Measurements from ENCODE around the gene MPP4. TPM values are rescaled to one million over a fixed set of nuclear protein-coding genes. Genes with fewer than 3 reads are reported as not detected.

MPP4 gene
- total RNA-seq, 1 experiment from 2014 or later: not detected

DNA sequence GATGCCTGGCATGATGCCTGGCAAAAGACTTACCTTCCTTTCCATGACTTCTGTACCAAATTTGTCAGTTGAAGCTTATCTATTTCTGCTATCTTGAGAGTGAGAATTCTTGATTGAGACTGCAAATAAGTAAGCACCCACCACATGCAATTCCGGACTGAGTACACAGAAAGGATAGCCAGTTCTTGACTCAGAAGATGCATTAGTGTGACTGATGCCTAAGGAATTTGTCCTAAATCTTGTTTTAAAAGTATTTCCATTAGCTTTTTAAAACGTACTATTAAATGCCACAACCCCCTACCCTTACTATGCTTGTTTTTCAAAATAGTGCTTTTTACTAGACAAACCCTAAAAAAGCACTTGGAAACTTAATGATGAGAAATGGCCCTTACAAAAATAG lies 545 bp downstream of the MPP4 start:
- ChIA-PET POLR2A (ENCODE audit: unreplicated experiment) (interaction anchor here (0.6 to 0.7 kb wide), 2 partner anchors 14 to 57 kb away, joined by 8 to 9 read pairs; no protein-coding TSS in a partner anchor), CTCF (no interaction called here)
- Histone ChIP-seq H4K20me1 (ENCODE audit: insufficient read depth) (no peaks in the 10 kb centered on the region), H3K4me1 (replicated peaks; ENCODE audit: insufficient read depth) (peaks cover 35% of the 10 kb centered on the region), H3F3A (ENCODE audit: insufficient read depth, low read depth) (peaks cover 20% of the 10 kb centered on the region; the same call in 1 of the 2 replicates), H3K27ac (peak overlapping the region; percentile 46), H3K4me3 (no peak overlapping the region), H3K9me2 (ENCODE audit: insufficient read depth) (no peaks in the 10 kb centered on the region), H3K4me2 (peak overlapping the region; percentile 31), H3K27me3 (ENCODE audit: insufficient read depth, low read depth) (no peaks in the 10 kb centered on the region), H3K36me3 (ENCODE audit: low read depth) (0 out of 2 replicates have a peak, but pooled peaks cover 7% of the 10 kb centered on the region), H3K9me3 (ENCODE audit: insufficient read depth, low read depth) (no peaks in the 10 kb centered on the region), H2AFZ (no peak overlapping the region), H3K79me2 (ENCODE audit: low read depth) (no peaks in the 10 kb centered on the region)
- TF ChIP-seq EZH2 (IDR thresholded peaks at IDR 0.05; ENCODE audit: low read depth): no peak
- no peak for TF ChIP-seq CTCF (conservative IDR thresholded peaks at IDR 0.05)
- intact Hi-C loops (cut with micrococcal nuclease; ENCODE audit: unreplicated experiment): no loop called here
- DNase-seq: peak; percentile 14 to 78
- no TSS peak for BruUV-seq (replicated peaks)

- CTCF ChIA-PET: no interaction called here
- BruUV-seq (replicated peaks): no TSS peak
- no peak overlapping the region for H2AFZ ChIP-seq
Observed at GRCh38 chr2:201696151-201696659, 2.2 kb downstream of the MPP4 start.

GRCh38 chr2:201685156-201685555 lies 13.3 kb downstream of the MPP4 start:
- no peaks in the 10 kb centered on the region for H3K4me1 ChIP-seq (replicated peaks; ENCODE audit: insufficient read depth)
- POLR2A ChIA-PET (ENCODE audit: unreplicated experiment): no interaction called here
- H3K4me3 ChIP-seq: no peak overlapping the region
- no peaks in the 10 kb centered on the region for H3K9me3 ChIP-seq (ENCODE audit: insufficient read depth, low read depth)
- BruUV-seq (replicated peaks): no TSS peak
- no peak overlapping the region for H2AFZ ChIP-seq
- no peaks in the 10 kb centered on the region for H3K79me2 ChIP-seq (ENCODE audit: low read depth)
- no peak for DNase-seq
- H3K4me2 ChIP-seq: no peak overlapping the region
- no peaks in the 10 kb centered on the region for H4K20me1 ChIP-seq (ENCODE audit: insufficient read depth)
- H3K27ac ChIP-seq: no peak overlapping the region
- H3K27me3 ChIP-seq (ENCODE audit: insufficient read depth, low read depth): no peaks in the 10 kb centered on the region
- no peaks in the 10 kb centered on the region for H3K36me3 ChIP-seq (ENCODE audit: low read depth)
- CTCF ChIA-PET: no interaction called here
- H3K9me2 ChIP-seq (ENCODE audit: insufficient read depth): no peaks in the 10 kb centered on the region
- no peaks in the 10 kb centered on the region for H3F3A ChIP-seq (ENCODE audit: insufficient read depth, low read depth)
- intact Hi-C loops (cut with micrococcal nuclease; ENCODE audit: unreplicated experiment): no loop called here
- no peak for TF ChIP-seq EZH2 (IDR thresholded peaks at IDR 0.05; ENCODE audit: low read depth)

More at GRCh38 chr2:201696151-201696659, 2.2 kb downstream of the MPP4 start:
- no peaks in the 10 kb centered on the region for H3K79me2 ChIP-seq (ENCODE audit: low read depth)
- POLR2A ChIA-PET (ENCODE audit: unreplicated experiment): interaction anchor here (0.7 kb wide), 2 partner anchors 33 to 1363 kb away, joined by 3 to 4 read pairs; no protein-coding TSS in a partner anchor
- intact Hi-C loops (cut with micrococcal nuclease; ENCODE audit: unreplicated experiment): no loop called here
- TF ChIP-seq EZH2 (IDR thresholded peaks at IDR 0.05; ENCODE audit: low read depth): no peak
- no peak for TF ChIP-seq CTCF (conservative IDR thresholded peaks at IDR 0.05)
- H3K4me2 ChIP-seq: no peak overlapping the region
- H3K9me2 ChIP-seq (ENCODE audit: insufficient read depth): no peaks in the 10 kb centered on the region
- no peak overlapping the region for H3K4me3 ChIP-seq
- no peaks in the 10 kb centered on the region for H3K9me3 ChIP-seq (ENCODE audit: insufficient read depth, low read depth)
- no peak for DNase-seq
- peaks cover 35% of the 10 kb centered on the region for H3K4me1 ChIP-seq (replicated peaks; ENCODE audit: insufficient read depth)
- H3K27ac ChIP-seq: no peak overlapping the region
- H3F3A ChIP-seq (ENCODE audit: insufficient read depth, low read depth): peaks cover 20% of the 10 kb centered on the region; the same call in 1 of the 2 replicates
- H3K36me3 ChIP-seq (ENCODE audit: low read depth): 0 out of 2 replicates have a peak, but pooled peaks cover 7% of the 10 kb centered on the region
- H3K27me3 ChIP-seq (ENCODE audit: insufficient read depth, low read depth): no peaks in the 10 kb centered on the region
- no peaks in the 10 kb centered on the region for H4K20me1 ChIP-seq (ENCODE audit: insufficient read depth)

DNA sequence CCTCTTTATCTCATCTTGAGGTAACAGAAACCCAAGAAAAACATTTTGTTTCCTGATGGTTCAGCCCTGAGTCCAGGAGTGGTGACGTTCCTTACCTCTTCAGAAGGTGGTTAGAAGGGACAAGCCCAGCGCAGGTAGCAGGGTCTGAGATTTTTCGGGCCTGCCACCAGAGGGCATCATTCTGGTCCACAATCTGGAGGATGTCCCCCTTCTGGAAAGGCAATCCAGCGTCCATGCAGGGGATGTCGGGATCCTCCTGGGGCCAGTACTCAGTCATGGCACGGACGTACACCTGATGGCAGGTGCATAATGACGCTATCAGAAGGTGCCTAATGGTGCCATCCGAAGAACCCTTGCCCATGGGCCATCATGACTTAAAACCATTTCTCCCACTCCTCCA lies 17.7 kb downstream of the MPP4 start:
- Histone ChIP-seq H4K20me1 (ENCODE audit: insufficient read depth) (no peaks in the 10 kb centered on the region), H3K4me2 (no peak overlapping the region), H2AFZ (no peak overlapping the region), H3K79me2 (ENCODE audit: low read depth) (no peaks in the 10 kb centered on the region), H3K27ac (no peak overlapping the region), H3K9me2 (ENCODE audit: insufficient read depth) (no peaks in the 10 kb centered on the region), H3K36me3 (ENCODE audit: low read depth) (no peaks in the 10 kb centered on the region), H3K9me3 (ENCODE audit: insufficient read depth, low read depth) (no peaks in the 10 kb centered on the region), H3K27me3 (ENCODE audit: insufficient read depth, low read depth) (no peaks in the 10 kb centered on the region), H3K4me1 (replicated peaks; ENCODE audit: insufficient read depth) (no peaks in the 10 kb centered on the region), H3K4me3 (no peak overlapping the region), H3F3A (ENCODE audit: insufficient read depth, low read depth) (no peaks in the 10 kb centered on the region)
- DNase-seq: peak in 1 of 2 experiments; percentile 9
- intact Hi-C loops (cut with micrococcal nuclease; ENCODE audit: unreplicated experiment): no loop called here
- ChIA-PET POLR2A (ENCODE audit: unreplicated experiment) (no interaction called here), CTCF (no interaction called here)
- TF ChIP-seq EZH2 (IDR thresholded peaks at IDR 0.05; ENCODE audit: low read depth) (no peak), CTCF (conservative IDR thresholded peaks at IDR 0.05) (peak; percentile 53)
- no TSS peak for BruUV-seq (replicated peaks)

Measured in PC-9 (cell line).